ENCODE measurements around the gene HYPK.

HYPK gene

GRCh38 chr15:43845421-43845820, 45.0 kb downstream of the HYPK start:
- TF ChIP-seq ZFX (IDR thresholded peaks at IDR 0.05), result no peak
- no peak for TF ChIP-seq CTCF (conservative IDR thresholded peaks at IDR 0.05)
- H3K27ac ChIP-seq, result no peak overlapping the region

GRCh38 chr15:43851251-43851650, 50.9 kb downstream of the HYPK start:
- no peak overlapping the region for H3K27ac ChIP-seq
- TF ChIP-seq ZFX (IDR thresholded peaks at IDR 0.05) (no peak), CTCF (conservative IDR thresholded peaks at IDR 0.05) (no peak)

DNA sequence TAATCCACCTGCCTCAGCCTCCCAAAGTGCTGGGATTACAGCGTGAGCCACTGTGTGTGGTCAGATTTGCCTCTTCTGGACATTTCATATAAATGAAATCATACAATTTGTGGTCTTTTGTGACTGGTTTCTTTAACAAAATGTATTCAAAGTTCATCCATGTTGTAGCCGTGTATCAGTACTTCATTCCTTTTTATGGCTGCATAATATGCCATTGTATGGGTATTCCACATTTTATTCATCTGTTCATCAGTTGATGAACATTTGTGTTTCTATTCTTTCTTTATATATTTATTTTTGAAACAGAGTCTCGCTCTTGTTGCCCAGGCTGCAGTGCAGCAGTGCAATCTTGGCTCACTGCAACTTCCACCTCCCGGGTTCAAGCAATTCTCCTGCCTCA, 52.2 kb downstream of the HYPK start:
- H3K27ac ChIP-seq, result no peak overlapping the region
- TF ChIP-seq CTCF (conservative IDR thresholded peaks at IDR 0.05), result no peak
- TF ChIP-seq ZFX (IDR thresholded peaks at IDR 0.05), result no peak
